B cell (primary cell): ENCODE results near the gene OSBPL1A. TPM values are rescaled to one million over a fixed set of nuclear protein-coding genes. Genes with fewer than 3 reads are reported as not detected.
A peak's percentile ranks its signal among the peaks of the same experiment; 100 is the strongest.

Experiments
- ATAC-seq: fragments of 200-7000 bp; cut with Tn5 transposase; one replicate; pipeline ENCODE4 v1.10.0; 2021; ENCODE audit warnings: low read depth, mild to moderate bottlenecking, moderate number of reproducible peaks, moderate library complexity
- CTCF ChIA-PET: fragments of 350-600 bp; sonication (Branson Sonifier 250); formaldehyde crosslinking; loops from one replicate; lab custom pipeline; 2021; ENCODE audit warnings: antibody characterized with exemption, inconsistent platforms; lab: Charles Lee
- POLR2A ChIA-PET: fragments of 350-600 bp; sonication (Branson Sonifier 250); formaldehyde crosslinking; loops from one replicate; lab custom pipeline; 2021; ENCODE audit warnings: antibody characterized with exemption; lab: Charles Lee
- DNase-seq: peaks from one replicate; pipeline ENCODE4 v3.0.0; 2013
- H2AFZ ChIP-seq: 2 replicates; pipeline ENCODE4 v1.6.1; 2012; ENCODE audit warnings: mild to moderate bottlenecking, low read depth, low read length; ENCODE audit not compliant: insufficient read depth, poor library complexity, severe bottlenecking
- H3K27ac ChIP-seq, 2 donors: 1 replicate in 1 of 2; 2 replicates in 1 of 2; pipeline ENCODE4 v1.5.1; 2012 to 2013; ENCODE audit warnings: low read length in 2 of 2, mild to moderate bottlenecking in 2 of 2, moderate library complexity in 1 of 2
- H3K27me3 ChIP-seq, 4 experiments: fragments of 200-600 bp in 1 of 4; sonication (generic) in 1 of 4; replicated peaks in 1 of 4; 1 replicate in 2 of 4; 2 replicates in 2 of 4; pipeline versions ENCODE4 v1.6.1 to v1.7.0; 2013 to 2016; ENCODE audit warnings: low read length in 3 of 4, mild to moderate bottlenecking in 2 of 4, mixed read lengths in 1 of 4, moderate library complexity in 1 of 4; ENCODE audit not compliant: insufficient read depth in 4 of 4, control insufficient read depth in 3 of 4; ENCODE audit errors: control extremely low read depth in 1 of 4
- H3K36me3 ChIP-seq, 2 experiments: replicated peaks in 1 of 2; 1 replicate in 1 of 2; 2 replicates in 1 of 2; pipeline versions ENCODE4 v1.6.1 to v1.7.1; 2013; ENCODE audit warnings: low read length in 1 of 2; ENCODE audit not compliant: insufficient read depth in 2 of 2, control insufficient read depth in 1 of 2; ENCODE audit errors: control extremely low read depth in 1 of 2, extremely low read depth in 1 of 2
- H3K4me1 ChIP-seq, 2 donors: fragments of 200-600 bp in 1 of 2; sonication (generic) in 1 of 2; 1 replicate in 1 of 2; 2 replicates in 1 of 2; pipeline versions ENCODE4 v1.5.1 to v1.6.1; 2013 to 2017; ENCODE audit warnings: low read length in 2 of 2; ENCODE audit not compliant: control insufficient read depth in 2 of 2, insufficient read depth in 2 of 2
- H3K4me2 ChIP-seq: replicated peaks from 2 replicates; pipeline ENCODE3; 2012; ENCODE audit warnings: mild to moderate bottlenecking, low read depth, low read length; ENCODE audit not compliant: poor library complexity, severe bottlenecking
- H3K4me3 ChIP-seq, 5 experiments: fragments of 200-600 bp in 1 of 5; sonication (generic) in 1 of 5; 1 replicate in 3 of 5; 2 replicates in 2 of 5; pipeline versions ENCODE4 v1.5.1 to v1.7.0; 2011 to 2016; ENCODE audit warnings: low read length in 4 of 5, mild to moderate bottlenecking in 4 of 5, low read depth in 2 of 5, control low read depth in 1 of 5, moderate library complexity in 1 of 5; ENCODE audit not compliant: insufficient read depth in 1 of 5; ENCODE audit errors: control extremely low read depth in 1 of 5, extremely low read depth in 1 of 5
- H3K79me2 ChIP-seq: fragments of 200-600 bp; sonication (generic); one replicate; pipeline ENCODE4 v1.6.0; 2016; ENCODE audit warnings: low read length; ENCODE audit not compliant: control insufficient read depth, insufficient read depth
- H3K9ac ChIP-seq: fragments of 200-600 bp; sonication (generic); 2 replicates; pipeline ENCODE4 v1.6.1; 2017; ENCODE audit warnings: mild to moderate bottlenecking, low read length, moderate library complexity
- H3K9me3 ChIP-seq, 3 donors: one replicate each; pipeline versions ENCODE4 v1.6.1 to v1.7.1; 2013; ENCODE audit warnings: low read length in 2 of 3; ENCODE audit not compliant: control insufficient read depth in 2 of 3, insufficient read depth in 1 of 3; ENCODE audit errors: control extremely low read depth in 1 of 3
- H4K20me1 ChIP-seq: 2 replicates; pipeline ENCODE4 v1.6.0; 2012; ENCODE audit warnings: mild to moderate bottlenecking, low read length; ENCODE audit not compliant: insufficient read depth, control insufficient read depth, poor library complexity, severe bottlenecking
- H3K27ac Mint-ChIP-seq: one replicate; pipeline ENCODE4 v1.8.0; 2021; ENCODE audit warnings: mixed read lengths
- H3K27me3 Mint-ChIP-seq: one replicate; pipeline ENCODE4 v1.8.0; 2021; ENCODE audit warnings: mixed read lengths
- H3K4me1 Mint-ChIP-seq: one replicate; pipeline ENCODE4 v1.8.0; 2021; ENCODE audit warnings: mixed read lengths
- H3K4me3 Mint-ChIP-seq: one replicate; pipeline ENCODE4 v1.8.0; 2021; ENCODE audit warnings: mixed read lengths
- H3K9me3 Mint-ChIP-seq: one replicate; pipeline ENCODE4 v1.8.0; 2022; ENCODE audit warnings: mixed read lengths; ENCODE audit not compliant: insufficient read depth
- CTCF ChIP-seq: fragments of 200-600 bp; IDR thresholded peaks from one replicate; pipeline ENCODE4 v1.8.0; 2022; ENCODE audit warnings: antibody characterized with exemption, mild to moderate bottlenecking
- EZH2 ChIP-seq: IDR thresholded peaks from 2 replicates; pipeline ENCODE4 v1.6.1; 2012; ENCODE audit warnings: borderline replicate concordance, low read depth, mild to moderate bottlenecking, moderate library complexity, low read length; ENCODE audit not compliant: insufficient read depth, poor library complexity, severe bottlenecking
- WGBS: methylation state at CpG from one replicate; pipeline ENCODE4 v1.1.5; 2013; ENCODE audit warnings: missing lambda C conversion rate; ENCODE audit not compliant: insufficient coverage; 5-methylcytosine and 5-hydroxymethylcytosine counted together
- intact Hi-C: fragments of 100-400 bp; cut with micrococcal nuclease; formaldehyde crosslinking; loops from one replicate; pipeline ENCODE4 v1.10.0; 2022
- polyA plus RNA-seq: library from polyadenylated mRNA; depleted of rRNA; stranded (reverse); fragments of >200 nt; gene quantifications from 2 replicates; pipeline ENCODE4 v1.2.3, GENCODE V29; 2012
- total RNA-seq, 2 donors: library from RNA; stranded (reverse); fragments of 120-200 nt in 1 of 2; gene quantifications; 1 replicate in 1 of 2; 2 replicates in 1 of 2; pipeline versions ENCODE4 v1.2.3 to v1.2.4, GENCODE V29; 2013 to 2022

The OSBPL1A gene
- total and polyA plus RNA-seq, 2 donors (not counting 1 experiment from before 2014, with no cell fraction given) = 0.57 to 0.86 TPM

GRCh38 chr18:24426073-24426397 lies 28.4 kb upstream of the OSBPL1A start:
- no peak for DNase-seq
- CTCF ChIA-PET = interaction anchor here (1.0 kb wide), 1 partner anchor 63 kb away, joined by 4 read pairs; no protein-coding TSS in a partner anchor
- peaks cover 12 to 13% of the 10 kb centered on the region in 2 donors for H3K4me1 ChIP-seq
- H4K20me1 ChIP-seq = no peaks in the 10 kb centered on the region
- no peak for ATAC-seq
- H3K79me2 ChIP-seq = peaks cover 2% of the 10 kb centered on the region
- Mint-ChIP-seq H3K27ac (peak overlapping the region; percentile 60), H3K9me3 (peaks cover 3% of the 10 kb centered on the region), H3K27me3 (peaks cover 33% of the 10 kb centered on the region), H3K4me1 (peaks cover 14% of the 10 kb centered on the region), H3K4me3 (peak overlapping the region; percentile 93)
- 41% methylated on average over 6 of the region's 11 CpGs for WGBS
- H3K36me3 ChIP-seq = no peaks in the 10 kb centered on the region
- TF ChIP-seq CTCF (no peak), EZH2 (no peak)
- H2AFZ ChIP-seq = peak overlapping the region; percentile 100
- H3K27ac ChIP-seq = peak overlapping the region; percentile 48 to 60
- peaks cover 1 to 5% (median 2%) of the 10 kb centered on the region in 3 donors for H3K9me3 ChIP-seq
- peak overlapping the region; percentile 44 to 94 (median 79) for H3K4me3 ChIP-seq
- H3K27me3 ChIP-seq = peaks cover 0 to 19% (median 12%) of the 10 kb centered on the region in 4 experiments
- intact Hi-C loops = loop anchor here (2.0 to 10.0 kb wide), 2 partner anchors 27 to 451 kb away; no protein-coding TSS in a partner anchor
- H3K4me2 ChIP-seq = peak overlapping the region; percentile 87
- peak overlapping the region; percentile 85 for H3K9ac ChIP-seq
- POLR2A ChIA-PET = no interaction called here

- Histone ChIP-seq H3K79me2 (no peaks in the 10 kb centered on the region), H3K4me2 (no peak overlapping the region), H3K9me3 (peaks cover 1 to 5% (median 2%) of the 10 kb centered on the region in 3 donors), H3K4me3 (no peak overlapping the region), H4K20me1 (no peaks in the 10 kb centered on the region), H3K27ac (no peak overlapping the region), H3K4me1 (peaks cover 4 to 6% of the 10 kb centered on the region in 2 donors), H3K27me3 (peaks cover 0 to 34% (median 12%) of the 10 kb centered on the region in 4 experiments), H2AFZ (no peak overlapping the region), H3K36me3 (no peaks in the 10 kb centered on the region), H3K9ac (no peak overlapping the region)
- DNase-seq (no peak), ATAC-seq (no peak)
- 83% methylated on average over 1 of the region's 1 CpG for WGBS
- Mint-ChIP-seq H3K9me3 (peaks cover 3% of the 10 kb centered on the region), H3K4me3 (no peak overlapping the region), H3K4me1 (peaks cover 8% of the 10 kb centered on the region), H3K27me3 (peaks cover 53% of the 10 kb centered on the region), H3K27ac (no peak overlapping the region)
- intact Hi-C loops = loop anchor here (10.0 kb wide), 1 partner anchor 447 kb away; no protein-coding TSS in a partner anchor
- ChIA-PET POLR2A (no interaction called here), CTCF (interaction anchor here (0.8 kb wide), 1 partner anchor 67 kb away, joined by 4 read pairs; no protein-coding TSS in a partner anchor)
- TF ChIP-seq CTCF = no peak
- no peak for TF ChIP-seq EZH2
Observed at GRCh38 chr18:24421831-24422230, 24.2 kb upstream of the OSBPL1A start.
